Thymus (tissue), 11 donors: ENCODE measurements around the gene SLC46A2. TPM values are rescaled to one million over a fixed set of nuclear protein-coding genes. Genes with fewer than 3 reads are reported as not detected.

ENCODE experiments used
- DNase-seq, 9 donors: peaks; one replicate each; pipeline ENCODE4 v3.0.0-alpha.2; 2013; ENCODE audit warnings: low spot score in 9 of 9, low read depth in 6 of 9, missing footprints in 1 of 9
- H3K27ac ChIP-seq, 2 donors: one replicate each; pipeline ENCODE4 v1.5.1; 2013; ENCODE audit warnings: control low read depth in 1 of 2, low read depth in 1 of 2, low read length in 1 of 2, mild to moderate bottlenecking in 1 of 2, moderate library complexity in 1 of 2
- H3K27me3 ChIP-seq, 2 donors: one replicate each; pipeline ENCODE4 v1.5.1; 2013; ENCODE audit warnings: low read length in 1 of 2; ENCODE audit not compliant: control insufficient read depth in 2 of 2, insufficient read depth in 1 of 2
- H3K36me3 ChIP-seq, 2 donors: one replicate each; pipeline ENCODE4 v1.5.1; 2013; ENCODE audit warnings: low read length in 1 of 2, mild to moderate bottlenecking in 1 of 2, moderate library complexity in 1 of 2; ENCODE audit not compliant: control insufficient read depth in 2 of 2, insufficient read depth in 2 of 2
- H3K4me1 ChIP-seq, 2 donors: one replicate each; pipeline ENCODE4 v1.5.1; 2013; ENCODE audit warnings: low read length in 2 of 2; ENCODE audit not compliant: control insufficient read depth in 2 of 2, insufficient read depth in 2 of 2
- H3K4me3 ChIP-seq, 2 donors: one replicate each; pipeline ENCODE4 v1.5.1; 2013; ENCODE audit warnings: low read length in 2 of 2, control low read depth in 1 of 2, mild to moderate bottlenecking in 1 of 2
- H3K9me3 ChIP-seq, 2 donors: one replicate each; pipeline ENCODE4 v1.5.1; 2013; ENCODE audit warnings: low read length in 1 of 2, mild to moderate bottlenecking in 1 of 2; ENCODE audit not compliant: control insufficient read depth in 2 of 2, insufficient read depth in 1 of 2
- WGBS: extraction: QIAGEN DNeasy Blood & Tissue Kit; methylation state at CpG from one replicate; pipeline ENCODE4 v1.1.7; 2013; 5-methylcytosine and 5-hydroxymethylcytosine counted together
- polyA plus RNA-seq: library from polyadenylated mRNA; stranded (reverse); fragments of 200-250 nt; gene quantifications from one replicate; pipeline ENCODE4 v1.2.3, GENCODE V29; 2013
- total RNA-seq: library from RNA; stranded (reverse); fragments of 120-200 nt; gene quantifications from one replicate; pipeline ENCODE4 v1.2.4, GENCODE V29; 2013
- donor health status: healthy.

SLC46A2 gene
- total and polyA plus RNA-seq, 2 donors = 0.98 to 24.6 TPM

GRCh38 chr9:112831281-112831851 lies 59.3 kb downstream of the SLC46A2 start:
- H3K4me3 ChIP-seq = no peak overlapping the region
- no peaks in the 10 kb centered on the region for H3K36me3 ChIP-seq
- no peaks in the 10 kb centered on the region for H3K27me3 ChIP-seq
- no peaks in the 10 kb centered on the region for H3K9me3 ChIP-seq
- WGBS = 70% methylated on average over 5 of the region's 5 CpGs
- H3K4me1 ChIP-seq = no peaks in the 10 kb centered on the region
- H3K27ac ChIP-seq = no peak overlapping the region
- no peak for DNase-seq

Other genes with a start within 250 kb of the SLC46A2 start
- gene INIP, start 172.8 kb downstream of the SLC46A2 start, total RNA-seq = 23.0 TPM
- 21.1 TPM for gene INIP, start 172.8 kb downstream of the SLC46A2 start, polyA plus RNA-seq
- 4.8 TPM for gene SNX30, start 140.1 kb downstream of the SLC46A2 start, total RNA-seq
- gene SNX30, start 140.1 kb downstream of the SLC46A2 start, polyA plus RNA-seq = 4.2 TPM
- gene ZNF883, start 121.3 kb upstream of the SLC46A2 start, total RNA-seq = 2.0 TPM
- gene ZNF883, start 121.3 kb upstream of the SLC46A2 start, polyA plus RNA-seq = 1.6 TPM
- 2.5 TPM for gene ZFP37, start 165.8 kb upstream of the SLC46A2 start, total RNA-seq
- 2.4 TPM for gene ZFP37, start 165.8 kb upstream of the SLC46A2 start, polyA plus RNA-seq